HG02884 (cell line): ENCODE results near the gene CPN2.

Source experiments
- ATAC-seq: cut with Tn5 transposase; IDR thresholded peaks from one replicate; pipeline ENCODE4 v1.9.1; 2021; ENCODE audit warnings: mild to moderate bottlenecking, moderate library complexity; ENCODE audit not compliant: unreplicated experiment

The CPN2 gene

DNA sequence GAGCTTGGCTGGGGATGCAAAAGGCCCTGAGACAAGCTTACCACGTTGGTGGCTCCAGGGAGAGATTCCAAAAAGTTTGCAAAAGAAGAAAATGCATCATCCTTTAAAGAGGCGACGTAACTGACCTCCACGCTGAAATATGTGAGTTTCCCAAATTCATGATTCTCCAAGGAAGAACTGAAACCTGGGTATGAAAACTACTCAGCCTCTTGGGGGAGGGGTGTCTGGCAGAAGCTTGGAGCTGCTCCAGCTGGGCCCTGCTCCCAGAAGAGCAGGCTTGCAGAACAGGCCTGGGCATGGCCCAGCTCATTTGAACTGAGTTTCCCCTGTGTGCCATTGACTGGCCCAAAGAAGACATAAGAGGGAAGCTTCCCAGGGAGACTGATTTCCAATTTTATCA, 20.5 kb downstream of the CPN2 start:
- no peak for ATAC-seq

DNA sequence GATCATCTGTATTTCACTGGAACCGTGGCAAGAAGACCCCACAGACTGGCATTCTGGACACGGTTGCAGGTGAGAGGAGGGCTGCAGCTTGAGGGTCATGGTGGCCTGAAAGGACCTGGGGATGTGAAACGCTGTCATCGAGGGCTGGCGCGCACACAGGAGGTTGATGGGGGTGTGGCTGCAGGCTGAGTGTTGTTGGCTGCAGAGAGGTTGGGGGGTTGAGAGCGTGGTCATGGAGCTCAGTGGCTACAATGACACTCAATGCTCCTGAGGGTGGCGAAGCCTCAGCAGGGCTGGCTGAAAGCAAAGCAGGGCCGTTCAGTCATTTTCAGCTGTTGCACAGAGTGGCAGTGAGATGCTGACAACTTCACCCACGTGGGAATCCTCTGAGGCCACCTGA, 21.0 kb downstream of the CPN2 start:
- ATAC-seq: no peak

DNA sequence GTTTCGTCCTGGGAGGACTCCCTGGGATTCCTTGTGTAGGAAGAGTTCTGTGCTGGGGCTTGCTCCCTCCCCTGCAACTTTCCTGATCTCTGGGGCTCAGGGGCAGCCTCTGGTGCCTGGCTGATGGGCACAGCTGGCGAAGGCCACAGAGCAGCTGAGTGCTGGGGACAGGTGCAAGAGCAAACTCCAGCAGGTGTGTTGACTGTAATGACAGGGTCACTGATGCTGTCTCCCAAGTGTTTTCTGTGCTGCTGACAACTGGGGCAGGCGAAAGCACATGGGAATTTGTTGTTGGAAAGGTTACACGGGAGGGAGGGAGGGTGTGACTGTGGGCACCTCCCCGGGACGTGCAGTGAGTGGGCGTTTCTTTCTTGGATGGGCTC, 21.6 kb downstream of the CPN2 start:
- no peak for ATAC-seq

DNA sequence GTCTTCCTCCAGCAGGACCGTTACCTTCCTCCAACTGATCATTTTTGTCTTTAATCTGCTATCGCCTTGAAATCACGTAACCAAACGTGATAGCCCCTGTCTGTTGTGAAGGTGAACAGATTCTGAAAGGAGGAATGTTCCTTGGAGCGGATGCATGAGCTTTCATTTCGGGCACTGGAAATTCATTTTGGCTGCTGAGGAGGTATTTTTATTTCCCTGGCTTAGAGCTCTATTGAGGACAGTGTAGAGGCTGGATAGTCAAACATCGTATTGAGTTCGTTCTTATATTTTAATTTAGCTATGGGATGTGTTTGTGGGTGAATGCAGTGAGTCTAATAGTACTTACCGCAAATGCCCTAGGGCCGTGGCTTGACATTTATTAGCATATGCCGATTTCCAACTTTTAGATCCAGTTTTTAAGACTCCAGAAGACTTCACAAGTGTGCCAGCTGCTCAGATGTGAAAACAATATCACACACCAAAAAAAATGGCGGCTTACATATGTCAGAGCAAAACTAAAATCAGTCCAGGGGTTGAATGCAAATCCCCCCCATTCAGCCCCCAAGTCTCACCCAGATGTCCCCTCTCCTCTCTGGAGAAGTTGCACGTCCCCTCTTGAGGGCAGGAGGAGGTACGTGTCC, 22.1 kb downstream of the CPN2 start:
- ATAC-seq: no peak

DNA sequence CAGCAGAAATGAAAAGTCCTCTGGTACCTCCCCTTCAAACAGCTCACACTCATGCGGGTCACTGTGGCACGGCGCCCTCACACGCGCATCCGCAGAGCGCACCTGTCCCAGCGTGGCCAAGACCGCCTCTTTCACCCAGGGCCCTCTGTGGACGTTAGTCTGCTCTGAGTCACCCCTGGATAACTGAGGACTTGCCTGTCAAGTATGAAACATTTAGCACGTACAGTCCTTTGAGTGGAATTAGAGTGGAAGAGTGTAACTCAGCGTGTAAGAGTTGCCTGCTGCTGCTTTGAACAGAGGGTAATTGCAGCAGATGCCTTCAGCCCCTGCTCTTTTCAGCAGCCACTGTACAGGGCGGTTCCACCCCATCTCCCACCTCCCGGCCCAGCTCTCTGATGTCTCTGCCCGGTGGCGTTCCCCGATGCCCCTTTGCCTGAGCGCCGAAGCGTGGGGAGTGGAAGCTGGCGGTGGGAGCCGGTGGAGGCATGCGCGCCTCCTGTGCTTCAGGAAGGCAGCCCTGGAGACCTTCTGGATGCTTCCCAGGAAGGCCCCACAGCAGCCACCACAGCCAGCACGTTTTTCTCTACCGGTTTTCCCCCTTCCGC, 23.0 kb downstream of the CPN2 start:
- no peak for ATAC-seq

DNA sequence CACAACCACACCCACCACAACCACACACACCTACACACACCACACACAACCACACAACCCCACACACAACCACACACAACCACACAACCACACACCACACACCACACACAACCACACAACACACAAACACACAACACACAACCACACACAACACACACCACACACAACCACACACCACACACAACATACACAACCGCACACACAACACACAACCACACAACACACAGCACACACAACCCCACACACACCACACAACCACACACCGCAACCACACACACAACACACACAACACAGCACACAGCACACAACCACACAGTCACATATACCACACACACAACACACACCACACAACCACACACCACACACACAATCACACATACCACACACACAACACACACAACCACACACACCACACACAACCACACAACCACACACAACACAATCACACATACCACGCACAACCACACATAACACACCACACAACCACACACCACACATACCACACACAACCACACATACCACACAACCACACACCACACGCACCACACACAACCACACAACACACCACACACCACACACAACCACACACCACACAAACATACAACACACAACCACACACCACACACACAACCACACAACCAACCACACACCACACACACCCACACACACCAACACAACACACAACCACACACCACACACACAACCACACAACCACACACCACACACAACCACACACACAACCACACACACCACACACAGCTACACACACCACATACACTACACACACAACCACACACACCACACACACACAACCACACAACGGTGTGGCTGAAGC, 23.7 kb downstream of the CPN2 start:
- no peak for ATAC-seq

DNA sequence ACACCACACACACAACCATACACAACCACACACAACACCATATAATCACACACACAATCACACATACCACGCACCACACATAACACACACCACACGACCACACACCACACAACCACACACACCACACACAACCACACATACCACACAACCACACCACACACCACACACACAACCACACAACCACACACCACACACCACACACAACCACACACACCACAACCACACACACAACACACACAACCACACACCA, 24.2 kb downstream of the CPN2 start:
- ATAC-seq: no peak

DNA sequence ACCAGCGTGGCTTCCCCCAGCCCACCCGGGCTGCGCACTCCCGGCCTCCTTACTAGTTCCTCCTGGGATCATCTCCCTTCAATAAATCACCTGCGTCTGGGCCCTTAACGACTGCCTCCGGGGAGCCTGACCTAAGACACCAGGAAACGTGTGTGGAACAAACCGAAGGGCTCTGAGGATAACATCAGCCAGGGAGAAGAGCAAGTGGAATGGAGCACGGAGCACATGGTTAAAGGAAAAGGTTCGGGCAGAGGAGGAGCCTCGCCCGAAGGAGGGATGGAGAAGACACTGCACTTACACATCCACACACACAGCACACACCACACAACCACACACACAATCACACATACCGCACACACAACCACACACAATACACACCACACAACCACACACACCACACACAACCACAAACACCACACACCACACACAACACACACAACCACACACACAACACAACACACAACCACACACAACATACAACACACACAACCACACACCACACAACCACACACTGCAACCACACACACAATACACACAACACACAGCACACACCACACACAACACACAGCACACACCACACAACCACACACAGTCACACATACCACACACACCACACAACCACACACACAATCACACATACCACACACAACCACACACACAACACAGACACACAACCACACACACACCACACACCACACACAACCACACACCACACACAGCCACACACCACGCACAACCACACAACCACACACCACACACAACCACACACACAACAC, 24.7 kb downstream of the CPN2 start:
- ATAC-seq: no peak

DNA sequence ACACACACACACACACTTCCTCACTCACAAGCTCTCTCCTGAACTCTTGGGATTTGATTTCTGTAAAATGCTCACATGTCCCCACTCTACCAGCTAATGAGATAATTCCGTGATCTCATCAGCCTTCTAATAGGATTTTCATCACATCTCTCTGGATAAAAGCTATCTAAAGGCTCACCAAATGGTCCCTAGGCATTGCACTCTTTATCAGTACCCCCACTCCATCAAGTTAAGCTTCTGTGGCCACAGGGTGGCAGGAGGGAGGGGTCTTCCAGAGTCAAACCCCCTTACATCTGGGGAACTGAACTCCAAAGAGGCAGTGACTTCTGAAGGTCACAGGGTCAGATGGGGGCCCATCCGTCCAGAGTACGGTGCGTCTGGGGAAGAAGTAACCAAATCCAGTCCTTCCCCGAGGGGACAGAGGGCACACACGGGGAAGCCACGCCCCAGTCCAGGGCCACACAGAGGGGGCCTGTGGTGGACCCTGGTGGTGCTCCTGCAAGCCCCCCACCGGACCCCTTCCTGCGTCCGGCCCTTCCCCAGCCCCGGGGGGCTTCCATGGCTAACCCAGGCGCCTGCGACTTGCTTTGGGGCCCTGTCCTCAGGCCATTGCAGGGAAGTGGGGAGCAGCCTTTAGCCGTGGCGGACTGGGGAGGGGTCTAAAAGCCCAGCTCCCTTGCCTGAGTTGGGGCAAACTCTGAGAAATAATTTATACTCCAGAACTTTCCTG, 25.5 kb downstream of the CPN2 start:
- ATAC-seq: no peak

DNA sequence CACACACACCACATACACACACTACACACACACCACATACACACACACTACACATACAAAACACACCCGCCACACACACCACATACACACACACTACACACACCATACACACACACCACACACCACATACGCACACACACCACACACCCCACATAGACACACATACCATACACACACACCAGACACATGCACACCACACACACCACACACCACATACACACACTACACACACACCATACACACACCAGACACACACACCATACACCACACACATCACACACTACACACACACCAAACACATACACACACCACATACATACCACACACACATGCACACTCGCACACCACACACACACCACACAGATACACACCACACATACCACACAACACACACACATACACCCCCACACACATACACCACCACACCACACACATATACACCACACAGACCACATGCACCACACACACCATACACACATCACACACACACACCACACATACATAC, 26.3 kb downstream of the CPN2 start:
- no peak for ATAC-seq

DNA sequence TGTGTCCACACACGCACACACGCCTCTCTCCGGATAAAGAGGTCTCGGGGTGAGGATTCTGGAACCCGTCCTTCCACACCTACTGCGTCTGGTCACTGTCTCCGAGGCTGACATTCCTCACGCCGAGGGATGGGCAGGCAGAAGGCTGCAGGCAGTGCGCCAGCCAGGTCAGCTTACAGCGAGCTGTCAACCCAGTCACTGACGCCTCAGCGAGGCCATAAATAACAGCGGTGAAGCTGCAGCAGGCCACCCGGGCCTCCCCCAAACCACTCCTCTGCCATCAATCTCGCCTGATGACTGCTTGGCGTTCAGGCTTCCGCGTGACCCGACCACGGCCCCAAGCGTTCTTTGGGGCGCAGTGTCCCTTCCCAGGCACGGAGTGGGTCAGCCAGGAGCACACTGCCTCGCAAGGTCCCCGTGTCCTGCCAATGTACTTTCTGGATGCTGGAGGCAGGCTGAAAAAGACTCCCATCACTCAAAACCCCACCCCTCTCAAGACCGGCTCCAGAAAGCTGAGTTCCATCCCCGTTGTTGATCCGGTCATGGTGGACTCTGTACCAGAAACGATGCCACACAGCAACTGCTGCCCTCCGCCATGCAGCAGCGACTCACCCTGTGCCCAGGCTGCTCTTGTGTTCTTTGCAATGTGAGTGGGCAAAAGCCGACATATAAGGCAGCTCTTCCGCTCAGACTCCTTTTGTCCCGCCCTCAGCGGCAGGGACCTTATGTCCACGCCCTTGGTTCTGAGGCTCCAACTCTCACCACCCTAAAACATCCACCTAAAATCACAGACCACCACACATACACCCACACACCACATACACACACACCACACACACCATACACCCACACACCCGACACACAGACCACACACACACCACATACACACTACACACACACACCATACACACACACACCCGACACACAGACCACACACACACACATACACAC, 27.1 kb downstream of the CPN2 start:
- ATAC-seq: peak; percentile 78

DNA sequence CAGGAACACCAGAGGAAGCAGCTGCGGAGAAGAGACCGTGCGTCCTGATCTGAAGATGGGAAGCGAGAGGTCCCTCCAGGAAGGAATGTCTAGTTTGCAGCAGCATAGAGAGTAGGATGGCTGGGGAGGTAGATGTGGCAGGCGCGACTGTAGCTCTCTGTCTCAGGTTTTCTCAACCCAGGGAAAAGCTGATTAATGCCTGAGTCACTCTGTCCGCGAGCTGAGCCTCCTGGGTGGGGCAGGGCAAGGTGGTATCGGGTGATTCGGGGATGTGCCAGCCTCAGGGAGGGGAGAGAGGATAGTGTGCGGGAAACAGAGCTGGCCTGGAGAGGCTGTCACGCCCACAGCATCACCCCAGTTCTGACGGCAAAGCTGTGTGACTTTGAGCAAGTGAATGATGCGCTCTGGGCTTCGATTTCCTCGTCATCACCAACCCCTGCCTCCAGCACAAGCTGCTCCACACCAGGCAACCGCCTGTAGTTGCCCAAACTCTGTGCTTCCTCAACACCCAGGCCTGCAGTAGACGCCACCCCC, 28.4 kb downstream of the CPN2 start:
- ATAC-seq: no peak

DNA sequence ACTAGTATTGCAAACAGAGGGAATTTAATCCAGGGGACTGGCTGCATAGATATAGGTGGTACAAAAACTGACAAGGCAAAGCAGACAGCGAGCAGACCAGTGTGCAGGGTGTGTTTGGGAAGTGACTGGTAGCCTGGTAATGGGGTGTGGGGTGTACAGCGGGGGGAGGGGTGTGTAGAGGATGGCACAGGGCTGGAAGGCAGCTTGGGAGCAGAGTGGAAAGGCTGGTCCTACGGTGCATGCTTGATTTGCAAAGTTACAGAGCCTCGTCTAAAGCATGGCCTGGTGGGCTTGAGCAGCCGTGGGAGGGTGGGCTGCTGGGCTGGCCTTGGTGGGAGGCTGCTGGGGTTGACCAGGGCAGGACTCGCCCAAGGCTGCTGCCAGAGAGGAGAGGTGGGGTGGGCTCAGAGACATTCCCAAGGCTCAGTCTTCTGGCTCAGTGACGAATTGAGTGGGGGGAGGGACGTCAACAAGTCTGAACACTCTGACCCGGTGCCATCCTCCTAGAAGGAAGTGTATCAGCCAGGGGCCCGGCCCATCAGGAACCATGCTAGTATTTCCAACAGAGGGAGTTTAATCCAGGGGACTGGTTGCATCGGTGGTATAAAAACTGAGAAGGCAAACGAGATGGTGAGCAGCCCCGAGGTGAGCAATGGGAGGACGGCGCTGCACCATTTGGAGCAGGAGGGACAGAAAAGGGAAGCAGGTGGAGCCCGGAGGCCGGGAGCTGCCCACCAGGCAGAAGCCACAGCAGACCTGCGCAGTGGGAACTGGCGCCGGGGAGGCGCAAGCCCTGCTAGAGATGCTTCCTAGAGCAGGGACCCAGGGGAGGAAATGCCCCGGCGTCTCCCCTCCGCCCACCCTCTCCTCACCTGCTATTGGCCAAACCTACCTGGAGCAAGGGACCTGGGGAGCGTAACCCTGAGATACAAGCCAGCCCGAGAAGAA, 29.2 kb downstream of the CPN2 start:
- ATAC-seq: no peak

DNA sequence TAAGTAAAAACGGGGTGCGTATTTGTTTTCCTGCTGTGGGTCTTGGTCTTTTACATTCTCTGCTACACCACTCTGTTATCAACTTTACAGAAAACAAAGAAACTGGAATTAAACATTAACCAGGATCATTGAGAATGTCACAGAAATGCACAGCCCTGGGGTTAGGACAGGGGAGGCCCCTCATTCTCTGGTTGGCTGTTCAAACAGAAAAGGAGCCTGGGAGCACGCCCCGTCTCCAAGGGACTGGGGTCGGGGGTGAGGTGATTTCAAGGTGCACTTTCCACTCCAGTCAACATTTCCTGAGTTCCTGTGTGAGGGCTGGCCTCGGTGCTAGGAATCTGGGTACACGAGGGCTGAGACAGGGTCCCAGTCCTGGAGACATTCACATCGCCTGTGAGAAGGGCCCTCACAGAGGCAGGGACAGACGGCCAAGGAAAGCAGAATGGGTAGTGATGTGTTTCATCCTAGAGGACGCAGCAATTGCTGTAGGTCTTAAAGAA, 30.3 kb downstream of the CPN2 start:
- ATAC-seq: no peak

DNA sequence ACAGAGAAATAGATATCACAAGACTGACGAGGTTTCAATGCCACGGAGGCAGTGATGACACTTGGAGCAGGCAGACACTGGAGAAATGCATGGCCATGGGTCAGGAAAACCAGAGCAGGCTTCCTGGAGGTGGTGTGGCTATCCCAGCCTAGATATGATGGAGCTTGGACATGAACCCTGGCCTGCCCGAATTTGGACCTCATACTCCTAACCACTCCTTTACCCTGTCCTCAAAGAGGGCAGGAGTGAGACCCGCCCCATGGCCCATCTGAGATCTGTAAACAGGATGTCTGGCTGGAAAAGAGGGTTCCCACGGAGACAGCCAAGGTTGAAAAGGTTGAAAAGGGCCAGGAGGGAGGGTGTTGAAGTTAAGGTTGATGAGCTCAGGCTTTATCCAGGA, 31.0 kb downstream of the CPN2 start:
- ATAC-seq: no peak

DNA sequence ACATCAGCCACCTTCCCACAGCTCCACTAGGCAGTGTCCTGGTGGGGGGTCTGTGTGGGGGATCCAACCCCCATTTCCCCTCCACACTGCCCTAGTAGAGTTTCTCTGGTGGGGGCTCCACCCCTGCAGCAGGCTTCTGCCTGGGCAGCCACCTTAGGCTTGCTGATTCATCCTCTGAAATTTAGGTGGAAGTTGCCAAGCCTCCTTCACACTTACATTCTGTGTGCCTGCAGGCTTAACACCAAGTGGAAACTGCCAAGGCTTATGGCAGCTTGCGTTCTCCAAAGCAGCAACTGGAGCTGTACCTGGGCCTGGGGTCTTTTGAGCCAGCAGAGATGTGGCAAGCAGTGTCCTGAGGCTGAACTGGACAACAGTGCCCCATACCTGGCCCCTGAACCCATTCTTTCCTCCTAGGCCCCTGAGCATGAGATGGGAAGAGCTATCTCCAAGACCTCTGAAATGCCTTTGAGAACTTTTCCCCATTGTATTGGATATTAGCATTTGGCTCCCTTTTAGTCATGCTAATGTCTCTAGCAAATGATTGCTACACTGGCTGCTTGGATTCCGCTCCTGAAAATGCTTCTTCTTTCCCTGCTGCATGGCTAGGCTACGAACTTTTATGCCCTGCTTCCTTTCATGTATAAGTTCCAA, 32.5 kb downstream of the CPN2 start:
- ATAC-seq: no peak

DNA sequence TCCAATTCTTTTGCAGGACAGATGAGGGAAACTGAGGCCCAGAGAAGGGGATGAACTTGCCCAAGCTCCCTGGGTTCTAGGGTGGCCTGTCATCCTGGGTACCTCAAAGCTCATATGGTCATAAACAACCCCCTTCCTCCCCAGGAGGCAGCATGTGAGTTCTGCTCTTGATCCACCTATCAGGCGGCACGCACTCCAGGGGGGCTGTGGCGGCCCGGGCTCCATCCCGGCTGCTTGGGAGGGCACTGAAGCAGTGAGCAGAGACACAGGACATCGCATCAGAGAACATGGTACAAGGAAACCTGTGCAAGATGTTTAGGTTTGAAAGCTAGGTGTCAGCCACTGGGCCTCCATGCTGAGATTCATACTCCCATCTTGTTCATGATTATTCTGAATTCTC, 34.2 kb downstream of the CPN2 start:
- no peak for ATAC-seq

DNA sequence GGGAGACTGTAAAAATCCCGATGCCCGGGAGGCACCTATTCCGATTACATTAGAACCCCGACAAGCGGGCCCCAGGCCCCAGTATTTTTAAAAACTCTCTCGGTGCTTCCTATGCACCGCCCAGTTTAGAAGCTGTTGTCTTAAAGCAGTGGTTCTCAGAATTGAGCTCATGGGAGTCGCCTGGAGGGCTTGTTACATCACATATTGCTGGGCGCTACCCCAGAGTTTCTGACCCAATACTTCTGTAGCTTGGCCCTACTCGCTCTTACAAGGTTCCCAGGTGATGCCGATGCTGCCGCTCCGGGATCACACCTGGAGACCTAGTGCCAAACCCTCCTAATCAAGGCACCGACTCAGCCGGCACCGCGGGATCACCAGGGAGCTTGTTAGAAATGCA, 35.2 kb downstream of the CPN2 start:
- ATAC-seq: peak; percentile 26
